Thyroid gland (tissue), 4 donors: Measurements from ENCODE around the gene MRPL33. TPM values are rescaled to one million over a fixed set of nuclear protein-coding genes. Genes with fewer than 3 reads are reported as not detected.

Experiments used
- DNase-seq, 2 donors: peaks; one replicate each; pipeline ENCODE4 v3.0.0-alpha.2; 2019
- H3K27ac ChIP-seq, 3 donors: fragments of 200-600 bp; sonication (generic); 1 replicate in 2 of 3; 2 replicates in 1 of 3; pipeline ENCODE4 v1.5.1; 2016 to 2019; ENCODE audit warnings: mild to moderate bottlenecking in 1 of 3, moderate library complexity in 1 of 3
- H3K27me3 ChIP-seq: fragments of 200-600 bp; sonication (generic); one replicate; pipeline ENCODE4 v1.5.1; 2019
- H3K36me3 ChIP-seq, 2 donors: fragments of 200-600 bp; sonication (generic); one replicate each; pipeline ENCODE4 v1.5.1; 2016 to 2019
- H3K4me1 ChIP-seq, 2 donors: fragments of 200-600 bp; sonication (generic); one replicate each; pipeline ENCODE4 v1.5.1; 2017 to 2019
- H3K4me3 ChIP-seq, 3 donors: fragments of 200-600 bp; sonication (generic); replicated peaks in 1 of 3; 1 replicate in 2 of 3; 2 replicates in 1 of 3; pipeline ENCODE4 v1.5.1; 2016; ENCODE audit warnings: mild to moderate bottlenecking in 1 of 3
- H3K9me3 ChIP-seq: fragments of 200-600 bp; sonication (generic); one replicate; pipeline ENCODE4 v1.5.1; 2017
- CTCF ChIP-seq, 6 experiments: fragments of 200-600 bp in 3 of 6; fragments of 450-650 bp in 3 of 6; sonication (generic) in 3 of 6; IDR thresholded peaks; one replicate each; pipeline ENCODE4 v1.5.1; 2016 to 2019; ENCODE audit warnings: antibody characterized with exemption in 6 of 6, mild to moderate bottlenecking in 2 of 6, inconsistent platforms in 1 of 6, moderate library complexity in 1 of 6
- POLR2A ChIP-seq, 2 donors: fragments of 450-650 bp; IDR thresholded peaks; one replicate each; pipeline ENCODE4 v1.6.1; 2017; ENCODE audit warnings: antibody characterized with exemption in 2 of 2, mild to moderate bottlenecking in 2 of 2, moderate library complexity in 1 of 2
- WGBS, 2 donors: methylation state at CpG; one replicate each; pipeline ENCODE4 v1.1.5; 2017; 5-methylcytosine and 5-hydroxymethylcytosine counted together
- intact Hi-C: fragments of 100-400 bp; cut with DNase I; formaldehyde crosslinking; loops from one replicate; pipeline ENCODE4 v1.15.1; 2023
- total RNA-seq, 4 donors: library from RNA; depleted of rRNA; stranded (reverse); fragments of >200 nt; gene quantifications; one replicate each; pipeline ENCODE4 v1.2.3, GENCODE V29; 2016

MRPL33 gene
- total RNA-seq, 4 donors from 2014 or later, result 70.2 to 166 (median 130) TPM

GRCh38 chr2:27807476-27807875 lies 36.0 kb downstream of the MRPL33 start:
- Histone ChIP-seq H3K9me3 (no peaks in the 10 kb centered on the region), H3K4me1 (peaks cover 0 to 6% of the 10 kb centered on the region in 2 donors), H3K36me3 (no peaks in the 10 kb centered on the region), H3K27ac (no peak overlapping the region), H3K27me3 (no peaks in the 10 kb centered on the region), H3K4me3 (no peak overlapping the region)
- 78 to 83% methylated on average over 4 of the region's 4 CpGs for WGBS, 2 donors
- TF ChIP-seq CTCF (IDR thresholded peaks at IDR 0.05), result peak in 3 of 6 experiments; percentile 21 to 42 (median 39)
- no peak for TF ChIP-seq POLR2A (IDR thresholded peaks at IDR 0.05)
- intact Hi-C loops, result no loop called here
- DNase-seq, result peak; percentile 20 to 24

GRCh38 chr2:27808418-27808817 lies 36.9 kb downstream of the MRPL33 start:
- DNase-seq, result no peak
- no peak overlapping the region for H3K4me3 ChIP-seq
- H3K9me3 ChIP-seq, result no peaks in the 10 kb centered on the region
- no peaks in the 10 kb centered on the region for H3K36me3 ChIP-seq
- no peaks in the 10 kb centered on the region for H3K27me3 ChIP-seq
- H3K27ac ChIP-seq, result no peak overlapping the region
- no peak for TF ChIP-seq POLR2A (IDR thresholded peaks at IDR 0.05)
- TF ChIP-seq CTCF (IDR thresholded peaks at IDR 0.05), result no peak
- intact Hi-C loops, result no loop called here
- WGBS, 2 donors, result 84 to 93% methylated on average over 2 of the region's 2 CpGs
- peaks cover 0 to 6% of the 10 kb centered on the region in 2 donors for H3K4me1 ChIP-seq

DNA sequence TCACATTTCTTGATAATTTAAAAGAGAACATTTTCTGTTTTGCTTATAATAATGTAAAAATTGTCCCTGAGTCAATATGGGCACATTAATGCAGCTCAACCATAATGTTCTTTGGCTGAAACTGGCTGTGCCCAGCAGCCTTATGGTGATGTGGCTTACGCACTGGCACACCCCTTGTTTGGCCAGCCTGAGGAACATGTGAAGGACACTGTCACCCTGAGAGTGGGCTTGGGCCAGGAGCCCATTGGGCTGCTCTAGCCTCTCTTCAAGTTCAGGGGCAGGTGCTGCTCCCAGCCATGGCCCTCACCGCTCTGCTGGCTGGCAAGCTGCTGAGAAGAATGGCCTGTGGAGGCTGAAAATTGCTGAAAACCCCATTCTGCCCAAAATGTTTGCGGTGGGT lies 37.5 kb downstream of the MRPL33 start:
- no peak for TF ChIP-seq CTCF (IDR thresholded peaks at IDR 0.05)
- no peak for TF ChIP-seq POLR2A (IDR thresholded peaks at IDR 0.05)
- H3K4me3 ChIP-seq, result no peak overlapping the region
- 96 to 97% methylated on average over 3 of the region's 3 CpGs for WGBS, 2 donors
- H3K9me3 ChIP-seq, result no peaks in the 10 kb centered on the region
- no peak overlapping the region for H3K27ac ChIP-seq
- DNase-seq, result no peak
- intact Hi-C loops, result no loop called here
- H3K4me1 ChIP-seq, result peaks cover 0 to 6% of the 10 kb centered on the region in 2 donors
- no peaks in the 10 kb centered on the region for H3K27me3 ChIP-seq
- H3K36me3 ChIP-seq, result no peaks in the 10 kb centered on the region

- Histone ChIP-seq H3K4me3 (no peak overlapping the region), H3K4me1 (peaks cover 0 to 6% of the 10 kb centered on the region in 2 donors), H3K27me3 (no peaks in the 10 kb centered on the region), H3K27ac (no peak overlapping the region), H3K36me3 (no peaks in the 10 kb centered on the region), H3K9me3 (no peaks in the 10 kb centered on the region)
- 81 to 83% methylated on average over 3 of the region's 3 CpGs for WGBS, 2 donors
- intact Hi-C loops, result no loop called here
- TF ChIP-seq POLR2A (IDR thresholded peaks at IDR 0.05), result no peak
- TF ChIP-seq CTCF (IDR thresholded peaks at IDR 0.05), result no peak
- no peak for DNase-seq
Observed at GRCh38 chr2:27809761-27810241, 38.3 kb downstream of the MRPL33 start.

GRCh38 chr2:27810455-27810854 lies 38.9 kb downstream of the MRPL33 start:
- DNase-seq, result no peak
- TF ChIP-seq CTCF (IDR thresholded peaks at IDR 0.05) (no peak), POLR2A (IDR thresholded peaks at IDR 0.05) (no peak)
- no peak overlapping the region for H3K27ac ChIP-seq
- 92 to 94% methylated on average over 3 of the region's 3 CpGs for WGBS, 2 donors
- no peak overlapping the region for H3K4me3 ChIP-seq
- no peaks in the 10 kb centered on the region for H3K36me3 ChIP-seq
- no peaks in the 10 kb centered on the region for H3K27me3 ChIP-seq
- no peaks in the 10 kb centered on the region for H3K9me3 ChIP-seq
- H3K4me1 ChIP-seq, result peaks cover 0 to 6% of the 10 kb centered on the region in 2 donors
- intact Hi-C loops, result no loop called here
